DMS53 treated with DMSO at 0.1 percent for 48 hours (cell line): ENCODE measurements around the gene FCRL5.
A peak's percentile ranks its signal among the peaks of the same experiment; 100 is the strongest.

Experiments used
- DNase-seq: peaks from one replicate; lab custom pipeline; 2025; ENCODE audit not compliant: unreplicated experiment; lab: John Stamatoyannopoulos, UW

FCRL5 gene

DNA sequence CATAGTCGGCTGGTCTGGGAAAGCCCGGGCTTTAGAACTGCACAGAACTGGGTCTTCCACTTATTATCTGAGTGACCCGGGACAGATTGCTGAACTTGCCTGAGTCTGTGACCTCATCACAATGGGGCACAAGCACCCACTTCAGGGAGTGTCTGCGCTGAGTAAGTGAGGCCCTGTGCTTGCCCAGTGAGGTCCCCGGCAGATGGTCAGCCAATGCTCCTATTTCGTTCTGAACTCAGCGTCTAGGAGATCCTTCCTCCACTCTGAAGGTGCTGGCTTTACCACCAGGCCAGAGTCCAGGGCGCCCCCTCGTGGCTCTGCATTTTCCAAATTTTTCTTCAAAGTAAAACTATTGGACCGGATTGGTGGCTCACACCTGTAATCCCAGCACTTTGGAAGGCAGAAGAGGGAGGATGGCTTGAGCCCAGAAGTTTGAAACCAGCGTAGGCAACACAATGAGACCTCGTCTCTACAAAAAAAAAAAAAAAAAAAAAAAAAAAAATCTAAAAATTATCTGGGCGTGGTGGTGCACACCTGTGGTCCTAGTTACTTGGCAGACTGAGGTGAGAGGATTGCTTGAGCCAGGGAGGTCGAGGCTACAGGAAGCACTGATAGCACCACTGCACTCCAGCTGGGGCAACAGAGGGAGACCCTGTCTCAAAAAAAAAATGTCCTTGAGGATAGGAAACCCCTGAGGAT lies 61.7 kb downstream of the FCRL5 start:
- DNase-seq: peak; percentile 65

DNA sequence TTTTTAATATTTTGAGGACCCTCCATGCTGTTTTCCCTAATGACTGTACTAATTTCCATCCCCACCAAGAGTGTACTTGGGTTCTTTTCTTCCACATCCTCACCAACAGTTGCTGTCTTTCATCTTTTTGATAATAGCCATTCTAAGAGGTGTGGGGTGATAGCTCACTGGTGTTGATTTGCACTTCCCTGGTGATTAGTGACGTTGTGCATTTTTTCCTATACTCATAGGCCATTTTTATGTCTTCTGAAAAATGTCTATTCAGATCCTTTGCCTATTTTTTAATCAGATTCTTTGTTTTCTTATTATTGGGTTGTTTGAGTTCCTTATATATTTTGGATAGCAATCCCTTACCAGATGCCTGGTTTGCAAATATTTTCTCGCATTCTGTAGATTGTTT lies 64.2 kb downstream of the FCRL5 start:
- no peak for DNase-seq

DNA sequence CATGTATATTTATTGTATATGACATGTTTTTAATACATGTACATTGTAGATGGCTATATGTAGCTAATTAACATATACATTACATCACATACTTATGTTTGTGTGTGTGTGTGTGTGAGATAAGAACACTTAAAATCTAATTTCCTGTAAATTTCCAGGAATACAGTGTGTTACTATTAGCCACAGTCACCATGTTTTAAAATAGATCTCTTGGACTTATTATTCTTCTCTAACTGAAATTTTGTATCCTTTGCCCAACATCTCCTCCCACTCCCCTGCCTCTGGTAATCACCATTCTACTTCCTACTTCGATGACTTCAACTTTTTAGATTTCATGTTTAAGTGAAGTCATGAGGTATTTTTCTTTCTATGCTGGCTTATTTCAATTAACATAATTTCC lies 64.8 kb downstream of the FCRL5 start:
- no peak for DNase-seq

DNA sequence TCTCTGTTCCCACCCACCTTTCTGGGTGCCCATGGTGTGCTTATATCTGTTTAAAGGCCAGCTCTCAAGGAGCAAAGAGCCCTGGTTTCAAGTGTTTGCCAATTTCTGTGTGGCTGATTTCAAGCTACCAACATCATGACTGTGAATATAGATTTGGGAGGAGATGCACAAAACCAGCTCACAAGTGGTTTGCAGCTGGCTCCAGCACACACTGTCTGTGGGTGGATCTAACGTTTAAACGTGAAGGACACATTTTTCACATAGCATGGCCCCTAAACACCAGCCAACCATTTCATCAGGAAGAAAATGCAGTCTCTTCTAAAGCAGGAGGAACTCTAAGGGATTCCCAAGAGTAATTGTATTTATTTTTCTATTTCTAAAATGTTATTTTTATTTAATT lies 65.2 kb downstream of the FCRL5 start:
- peak; percentile 29 for DNase-seq

DNA sequence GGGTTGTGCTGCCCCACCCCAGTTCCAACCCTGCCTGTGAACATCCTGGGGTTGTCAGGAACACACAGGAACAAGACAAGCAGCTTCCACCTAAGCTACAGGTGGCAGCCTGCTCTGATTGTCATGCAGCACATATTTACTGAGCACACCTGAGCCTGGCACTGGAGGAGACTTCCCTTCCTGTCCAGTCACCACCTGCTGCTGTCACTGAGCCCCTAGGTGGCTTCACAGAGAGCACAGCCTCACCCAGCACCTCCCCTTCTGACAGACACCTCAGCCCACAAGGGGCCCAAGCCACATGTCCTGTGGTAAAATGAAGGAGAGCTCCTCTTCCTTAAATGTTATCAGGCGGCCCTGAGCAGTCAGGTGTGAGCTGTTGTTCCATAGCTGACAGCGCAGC lies 65.9 kb downstream of the FCRL5 start:
- DNase-seq: peak; percentile 38

DNA sequence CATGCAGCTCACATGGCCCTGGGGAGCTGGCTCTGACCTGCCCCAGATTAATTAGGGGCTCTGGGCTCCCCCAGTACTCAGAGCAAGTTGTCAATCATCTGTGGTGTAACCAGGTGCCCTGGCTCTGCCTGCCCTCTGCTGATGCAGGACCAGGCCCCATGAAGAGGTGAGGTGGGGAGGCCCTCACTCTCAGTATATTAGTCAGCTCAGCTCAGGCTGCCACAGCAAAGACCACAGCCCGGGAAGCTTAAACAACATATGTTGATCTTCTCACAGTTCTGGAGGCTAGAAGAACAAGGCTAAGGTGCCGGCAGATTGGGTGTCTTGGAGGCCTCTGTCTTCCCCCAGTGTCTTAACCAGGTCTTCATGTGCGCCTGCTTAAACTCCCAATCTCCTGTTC lies 66.5 kb downstream of the FCRL5 start:
- no peak for DNase-seq

DNA sequence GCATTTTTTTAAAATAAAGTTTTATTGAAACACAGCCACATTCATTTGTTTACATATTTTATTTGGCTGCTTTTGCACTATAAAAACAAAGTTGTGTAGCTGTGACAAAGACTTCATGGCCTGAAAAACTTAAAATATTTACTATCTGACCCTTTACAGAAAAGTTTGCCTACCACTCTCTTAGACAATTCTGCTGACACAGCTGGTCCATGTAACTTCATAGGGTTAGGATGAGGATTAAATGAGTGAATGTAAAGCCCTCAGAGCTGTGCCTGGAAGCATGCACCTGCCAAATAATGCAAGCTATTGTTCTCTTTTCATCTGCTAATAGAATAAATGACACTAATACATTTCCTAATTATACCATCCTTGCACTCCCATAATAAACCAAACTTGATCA lies 67.7 kb downstream of the FCRL5 start:
- DNase-seq: no peak

DNA sequence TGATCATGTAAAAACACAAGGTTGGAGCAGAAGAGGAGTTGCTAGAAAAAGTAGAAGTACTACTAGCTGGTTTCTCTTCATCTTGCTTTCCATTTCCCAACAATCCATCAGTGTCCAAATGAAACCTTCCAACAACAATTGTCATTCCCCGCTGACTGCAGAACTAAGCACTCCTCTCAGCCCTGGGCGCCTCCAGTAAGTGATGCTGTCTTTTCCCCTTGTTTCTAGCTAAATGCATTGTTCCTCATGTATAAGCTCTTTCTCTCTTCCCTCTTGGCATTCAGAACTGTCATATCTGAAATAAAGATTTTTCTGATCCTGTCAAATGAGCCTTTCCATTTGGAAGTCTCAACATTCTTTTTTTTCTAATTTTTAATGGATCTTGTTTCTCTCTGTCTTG lies 68.7 kb downstream of the FCRL5 start:
- DNase-seq: no peak

DNA sequence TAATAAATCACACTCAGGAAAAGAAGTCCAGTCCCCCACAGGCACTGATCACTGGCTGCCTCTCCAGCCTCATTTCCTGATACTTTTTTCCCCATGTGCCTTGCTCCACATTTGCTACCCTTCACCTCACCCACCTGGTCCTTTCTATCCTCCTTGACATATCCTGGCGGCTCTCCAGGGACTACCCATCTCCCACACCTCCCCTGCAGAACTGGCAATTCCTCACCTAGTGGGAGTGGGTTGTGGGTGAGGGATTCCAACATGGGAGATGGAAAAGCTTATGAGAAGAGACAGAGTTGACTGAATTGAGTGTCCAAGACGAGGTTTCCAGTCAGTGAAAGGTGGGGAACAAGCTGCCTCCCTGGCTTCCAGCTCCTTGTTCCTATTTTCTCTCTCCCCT lies 69.6 kb downstream of the FCRL5 start:
- no peak for DNase-seq

DNA sequence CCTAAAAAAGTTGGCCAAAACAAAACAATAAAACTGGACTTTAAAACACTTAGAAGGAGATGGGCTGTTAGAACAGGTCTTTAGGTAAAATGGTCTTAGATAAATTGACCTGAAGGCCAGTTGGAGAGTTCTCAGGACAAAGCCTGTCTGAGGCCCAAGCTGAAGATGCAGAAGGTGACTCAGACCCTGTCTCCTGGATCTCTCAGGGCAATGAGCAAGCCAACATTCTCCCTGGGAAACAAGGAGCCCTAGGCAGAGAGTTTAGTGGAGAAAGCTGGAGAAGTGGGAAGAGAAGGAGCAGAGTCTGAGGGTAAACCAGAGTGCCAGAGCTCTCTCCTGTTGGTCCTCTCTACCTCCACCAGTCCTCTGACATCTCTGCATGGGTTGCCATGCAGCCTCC lies 70.1 kb downstream of the FCRL5 start:
- DNase-seq: no peak

DNA sequence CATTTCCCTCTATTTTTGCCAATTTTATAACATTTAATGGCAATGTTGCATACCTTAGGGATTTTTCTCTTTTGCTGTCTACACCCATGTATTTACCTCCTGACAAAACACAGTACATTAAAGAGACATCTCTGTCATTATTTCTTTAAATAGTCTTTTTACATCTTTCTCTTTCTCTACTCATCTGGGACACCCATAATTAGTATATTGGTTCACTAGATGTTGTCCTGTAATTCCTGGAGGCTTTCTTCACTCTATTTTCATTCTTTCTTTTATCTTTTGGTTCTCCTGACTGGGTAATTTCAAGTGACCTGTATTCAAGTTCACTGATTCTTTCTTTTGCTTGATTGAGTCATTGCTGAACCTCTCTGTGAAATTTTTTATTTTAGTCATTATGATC lies 74.3 kb downstream of the FCRL5 start:
- DNase-seq: no peak

DNA sequence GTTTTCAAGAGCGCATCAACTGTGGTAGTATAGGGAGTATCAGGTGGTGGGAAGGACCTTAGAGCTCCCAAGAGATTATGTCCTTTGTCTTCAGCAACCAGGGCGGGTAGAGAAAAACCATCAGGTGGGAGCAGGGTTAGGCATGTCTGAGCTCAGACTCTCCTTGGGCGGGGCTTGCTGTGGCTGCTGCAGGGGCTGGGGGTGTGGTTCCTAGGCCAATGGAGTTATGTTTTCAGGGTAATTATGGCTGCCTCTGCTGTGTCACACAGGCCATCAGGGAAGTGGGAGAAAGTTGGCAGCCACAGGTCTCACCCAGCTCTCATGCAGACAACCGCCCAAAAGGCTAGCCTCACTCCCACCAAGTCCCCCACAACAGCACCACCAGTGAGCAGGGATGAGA lies 74.9 kb downstream of the FCRL5 start:
- DNase-seq: no peak

DNA sequence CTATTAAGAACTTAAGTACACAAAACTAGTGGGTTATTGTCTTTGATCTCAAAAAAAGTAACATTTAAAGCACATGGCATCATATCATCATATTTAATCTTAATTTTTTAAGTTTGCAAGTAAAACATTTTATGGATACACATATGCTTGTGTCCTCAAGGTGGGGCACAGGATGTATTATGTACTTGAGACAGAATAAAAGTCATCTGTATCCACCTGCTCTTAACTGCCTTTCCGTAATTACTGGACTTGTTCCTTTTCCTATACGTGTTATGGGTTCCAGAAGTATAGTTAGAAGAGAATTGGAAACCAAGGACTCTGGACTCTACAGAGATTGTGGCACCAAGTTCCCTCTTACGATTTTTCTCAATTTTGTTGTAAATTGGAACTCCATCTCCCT lies 79.4 kb downstream of the FCRL5 start:
- DNase-seq: peak; percentile 6

DNA sequence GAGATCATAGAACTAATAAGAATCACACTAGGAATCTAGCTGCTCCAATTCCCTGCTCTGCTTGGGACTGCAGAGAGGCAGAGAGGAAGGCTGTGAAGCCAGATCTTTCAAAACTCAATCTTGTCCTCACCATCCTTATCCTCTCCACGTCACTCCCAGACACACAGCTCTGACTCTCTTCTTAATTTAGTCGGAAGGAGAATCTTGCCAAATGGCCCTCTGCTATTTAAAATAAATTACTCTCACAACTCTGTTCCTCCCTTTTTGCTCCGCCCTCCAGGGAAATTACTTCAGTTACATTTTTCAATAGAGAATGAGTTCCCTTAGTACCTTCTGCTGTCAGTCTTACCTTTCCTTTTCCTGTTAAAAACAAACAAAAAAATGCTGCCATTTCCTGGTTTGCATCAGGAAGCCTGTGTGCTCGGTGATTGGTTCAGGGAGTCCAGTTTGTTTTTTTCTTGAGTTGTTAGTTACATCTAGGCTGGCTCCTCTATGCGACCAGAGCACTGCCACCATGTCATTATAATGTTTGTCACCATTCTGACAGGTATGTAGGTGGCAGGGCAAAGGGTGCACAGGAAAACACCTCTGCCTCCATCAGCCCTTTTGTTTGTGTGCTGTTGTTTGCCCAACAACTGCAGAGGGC lies 80.1 kb downstream of the FCRL5 start:
- peak; percentile 51 for DNase-seq

DNA sequence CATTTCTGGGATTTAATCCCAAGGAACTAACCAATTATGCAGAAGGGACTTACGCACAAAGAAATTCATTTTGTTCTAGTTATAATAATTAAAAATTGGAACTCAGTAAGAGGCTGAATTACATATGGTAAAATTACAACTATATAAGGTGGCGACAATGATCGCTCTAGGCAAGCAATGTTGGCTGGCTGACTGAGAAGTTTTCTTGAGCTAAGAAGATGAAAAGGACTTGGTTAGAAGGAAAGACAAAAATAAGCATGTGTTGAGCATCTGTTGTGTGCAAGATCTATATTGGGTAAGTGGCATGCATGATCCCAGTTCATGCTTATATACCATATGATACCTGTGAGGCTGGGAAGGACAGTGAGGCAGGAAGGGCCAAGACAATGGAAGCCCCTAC lies 80.8 kb downstream of the FCRL5 start:
- DNase-seq: no peak

DNA sequence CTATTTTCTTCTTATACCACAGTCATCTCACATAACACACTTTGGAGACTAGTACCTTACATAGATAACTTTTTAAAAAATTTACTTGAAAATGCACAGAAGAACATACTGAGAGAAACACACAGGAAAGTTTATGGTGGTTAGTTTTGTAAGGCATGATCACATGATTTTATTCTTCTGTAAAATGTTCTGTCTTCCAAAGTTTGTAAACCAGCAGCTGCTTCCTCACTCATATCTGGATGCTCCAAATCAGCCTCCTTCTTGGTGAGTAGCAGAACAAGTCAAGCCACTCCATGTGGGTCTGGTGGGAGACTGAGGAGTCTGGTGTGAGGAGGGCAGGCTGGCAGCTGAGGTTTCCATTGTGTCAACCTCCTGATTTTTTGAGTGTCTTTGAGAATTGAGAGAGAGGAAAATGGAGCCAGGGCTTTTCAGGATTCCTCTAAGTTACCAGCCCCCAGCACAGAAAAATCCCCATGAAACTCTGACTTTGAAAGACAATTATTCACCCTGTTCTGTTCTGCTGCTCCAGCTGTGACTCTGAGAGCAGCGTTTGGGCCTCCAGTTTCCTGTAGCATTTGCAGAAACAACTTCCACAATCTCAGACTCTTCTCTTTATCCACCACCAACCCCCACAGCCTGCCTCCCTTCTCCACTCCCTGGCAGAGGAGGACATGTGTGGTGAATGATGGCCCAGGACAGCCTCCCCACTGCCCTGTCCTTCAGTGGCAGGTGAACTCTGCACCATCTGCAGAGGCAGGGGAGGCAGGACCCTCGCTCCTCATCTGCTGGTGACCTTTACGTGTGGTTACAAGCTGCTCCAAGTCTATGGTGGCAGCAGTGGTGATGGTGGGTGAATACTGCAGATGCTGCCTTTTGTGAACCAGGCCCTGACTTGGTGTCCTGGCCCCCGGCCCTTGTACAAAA lies 82.3 kb downstream of the FCRL5 start:
- DNase-seq: no peak

DNA sequence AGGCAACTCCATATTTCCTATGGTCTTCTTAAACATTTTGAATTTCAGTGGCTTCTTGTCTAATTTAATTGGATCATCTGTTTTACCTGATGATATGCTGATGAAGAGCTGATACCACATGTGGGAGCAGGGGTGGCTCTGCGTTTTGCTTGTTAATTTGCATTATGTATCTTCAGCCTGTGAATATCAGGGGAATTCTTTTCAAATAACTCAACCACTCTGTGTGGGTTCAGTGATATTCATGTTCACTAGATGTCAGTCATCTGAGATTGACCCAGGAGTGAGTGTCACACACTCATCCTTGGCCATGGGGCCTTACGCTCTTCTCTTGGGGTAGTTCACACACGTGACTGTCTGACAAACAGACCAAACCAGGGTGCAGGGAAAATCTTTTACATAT lies 83.0 kb downstream of the FCRL5 start:
- DNase-seq: no peak

DNA sequence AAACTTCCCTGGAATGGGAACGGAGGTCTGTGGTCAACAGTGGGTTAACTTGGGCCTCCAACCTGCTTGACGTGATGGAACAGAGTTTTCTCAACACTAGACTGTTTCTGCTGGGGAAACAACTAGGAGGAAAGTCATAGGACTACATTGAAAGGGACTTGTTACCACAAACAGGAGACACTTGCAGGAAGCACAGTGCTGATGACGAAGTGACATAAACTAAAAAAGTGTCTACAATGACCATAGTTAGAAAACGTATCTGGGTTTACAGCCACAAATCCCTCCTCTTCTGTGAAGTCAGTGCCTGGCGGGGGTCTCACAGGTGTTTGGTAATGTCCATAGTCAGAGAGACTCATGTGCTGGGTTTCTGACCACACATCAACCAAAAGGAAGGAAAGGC lies 86.3 kb downstream of the FCRL5 start:
- DNase-seq: no peak
